Endothelial cell of umbilical vein (primary cell): Measurements from ENCODE around the gene CFAP45. TPM values are rescaled to one million over a fixed set of nuclear protein-coding genes. Genes with fewer than 3 reads are reported as not detected.

ENCODE experiments used
- BruUV-seq: library from RNA; stranded (reverse); fragments of 400-500 nt; replicated peaks from 2 replicates; lab custom pipeline; 2021; lab: Mats Ljungman, UMichigan
- CTCF ChIA-PET: fragments of 300-600, 350-600 bp; sonication (Branson Sonifier 250); formaldehyde crosslinking; loops from one replicate; lab custom pipeline; 2021; ENCODE audit warnings: antibody characterized with exemption, inconsistent platforms; lab: Charles Lee
- POLR2A ChIA-PET: fragments of 300-600, 350-600 bp; sonication (Branson Sonifier 250); formaldehyde crosslinking; loops from one replicate; lab custom pipeline; 2021; ENCODE audit warnings: antibody characterized with exemption, inconsistent platforms; lab: Charles Lee
- DNase-seq: peaks from one replicate; pipeline ENCODE4 v3.0.0-alpha.2; 2011; ENCODE audit warnings: low read depth, low spot score
- FAIRE-seq: peaks from 2 replicates; lab custom pipeline; 2011; peaks lifted over from hg19 to GRCh38; lab: Jason Lieb, UNC
- H2AFZ ChIP-seq: 2 replicates; pipeline ENCODE4 v1.6.0; 2012; ENCODE audit warnings: low read depth, low read length, control low read depth, inconsistent platforms
- H3K27ac ChIP-seq: 2 replicates; pipeline ENCODE4 v1.5.1; 2011; ENCODE audit warnings: low read depth, mild to moderate bottlenecking, control low read depth, low read length, moderate library complexity; ENCODE audit not compliant: insufficient read depth
- H3K27me3 ChIP-seq, 2 experiments: 2 replicates each; pipeline versions ENCODE4 v1.6.0 to v1.6.1; 2011; ENCODE audit warnings: low read length in 2 of 2, mixed read lengths in 1 of 2; ENCODE audit not compliant: control insufficient read depth in 2 of 2, insufficient read depth in 2 of 2
- H3K36me3 ChIP-seq, 2 experiments: 2 replicates in 1 of 2; 3 replicates in 1 of 2; pipeline ENCODE4 v1.5.1; 2011; ENCODE audit warnings: low read length in 2 of 2, mild to moderate bottlenecking in 1 of 2, moderate library complexity in 1 of 2; ENCODE audit not compliant: control insufficient read depth in 2 of 2, insufficient read depth in 2 of 2; ENCODE audit errors: extremely low read depth in 1 of 2
- H3K4me1 ChIP-seq: 3 replicates; pipeline ENCODE4 v1.5.1; 2011; ENCODE audit warnings: mild to moderate bottlenecking, low read length; ENCODE audit not compliant: control insufficient read depth, insufficient read depth; ENCODE audit errors: extremely low read depth
- H3K4me2 ChIP-seq: 2 replicates; pipeline ENCODE4 v1.6.1; 2011; ENCODE audit warnings: low read length, control low read depth, mixed read lengths; ENCODE audit not compliant: insufficient read depth
- H3K4me3 ChIP-seq, 3 experiments: fragments of 200-600 bp in 1 of 3; sonication (generic), shearing (Covaris generic) in 1 of 3; replicated peaks in 1 of 3; 2 replicates each; pipeline ENCODE4 v1.5.1; 2011 to 2016; ENCODE audit warnings: control low read depth in 3 of 3, low read length in 3 of 3, mild to moderate bottlenecking in 2 of 3, inconsistent platforms in 1 of 3, low read depth in 1 of 3, moderate library complexity in 1 of 3; ENCODE audit not compliant: insufficient read depth in 1 of 3
- H3K79me2 ChIP-seq: 2 replicates; pipeline ENCODE4 v1.6.0; 2012; ENCODE audit warnings: low read length, inconsistent platforms; ENCODE audit not compliant: control insufficient read depth, insufficient read depth
- H3K9ac ChIP-seq: replicated peaks from 2 replicates; pipeline ENCODE3; 2011; ENCODE audit warnings: low read length, control low read depth; ENCODE audit not compliant: insufficient read depth; ENCODE audit errors: extremely low read depth
- H3K9me1 ChIP-seq: replicated peaks from 3 replicates; pipeline ENCODE4 v1.6.0; 2011; ENCODE audit warnings: mild to moderate bottlenecking, low read length; ENCODE audit not compliant: control insufficient read depth, insufficient read depth; ENCODE audit errors: extremely low read depth
- H3K9me3 ChIP-seq: replicated peaks from 2 replicates; pipeline ENCODE4 v1.5.1; 2012; ENCODE audit warnings: low read length, inconsistent platforms; ENCODE audit not compliant: control insufficient read depth, insufficient read depth
- H4K20me1 ChIP-seq: replicated peaks from 2 replicates; pipeline ENCODE3; 2011; ENCODE audit warnings: mild to moderate bottlenecking, low read length; ENCODE audit not compliant: control insufficient read depth, insufficient read depth; ENCODE audit errors: extremely low read depth
- CTCF ChIP-seq, 2 donors: IDR thresholded peaks; 1 replicate in 1 of 2; 2 replicates in 1 of 2; pipeline ENCODE4 v1.5.1; 2011; ENCODE audit warnings: low read length in 2 of 2, mild to moderate bottlenecking in 2 of 2, moderate library complexity in 2 of 2, control low read depth in 1 of 2, inconsistent platforms in 1 of 2, low read depth in 1 of 2; ENCODE audit not compliant: insufficient read depth in 1 of 2; ENCODE audit errors: extremely low read depth in 1 of 2
- EZH2 ChIP-seq: IDR thresholded peaks from 2 replicates; pipeline ENCODE4 v1.6.1; 2012; ENCODE audit warnings: borderline replicate concordance, low read depth, mild to moderate bottlenecking, moderate library complexity, low read length, inconsistent platforms; ENCODE audit not compliant: severe bottlenecking
- FOS ChIP-seq: IDR thresholded peaks from 2 replicates; pipeline ENCODE4 v1.6.1; 2011; ENCODE audit warnings: mild to moderate bottlenecking, low read length, moderate library complexity, borderline replicate concordance; ENCODE audit not compliant: insufficient read depth
- GATA2 ChIP-seq: IDR thresholded peaks from 2 replicates; pipeline ENCODE4 v1.7.0; 2011; ENCODE audit warnings: low read depth, mild to moderate bottlenecking, moderate library complexity, mixed read lengths, low read length; ENCODE audit not compliant: insufficient read length, insufficient read depth
- JUN ChIP-seq: IDR thresholded peaks from 2 replicates; pipeline ENCODE4 v1.6.1; 2011; ENCODE audit warnings: borderline replicate concordance, low read depth; ENCODE audit not compliant: insufficient read length, insufficient read depth
- MAX ChIP-seq: IDR thresholded peaks from 2 replicates; pipeline ENCODE4 v1.6.1; 2011; ENCODE audit not compliant: insufficient read depth, insufficient read length
- MYC ChIP-seq: IDR thresholded peaks from one replicate; pipeline ENCODE4 v1.6.1; 2011; ENCODE audit warnings: mild to moderate bottlenecking, low read depth, low read length
- POLR2A ChIP-seq: IDR thresholded peaks from 2 replicates; pipeline ENCODE4 v1.6.1; 2012; ENCODE audit warnings: low read depth, mild to moderate bottlenecking, control low read depth, low read length
- POLR2AphosphoS5 ChIP-seq: IDR thresholded peaks from 2 replicates; pipeline ENCODE4 v1.6.1; 2012; ENCODE audit warnings: low read depth, mild to moderate bottlenecking, control low read depth, low read length, moderate library complexity; ENCODE audit not compliant: insufficient read depth
- dilution Hi-C: fragments of 300-500 bp; cut with MboI; formaldehyde crosslinking; loops from one replicate; pipeline ENCODE4 v1.15.0; 2019; ENCODE audit warnings: low sequenced_read_pairs; ENCODE audit not compliant: extremely low pct_ligation_motif_present
- intact Hi-C: fragments of 100-400 bp; cut with micrococcal nuclease; formaldehyde crosslinking; loops from one replicate; pipeline ENCODE4 v1.10.0; 2022
- polyA plus RNA-seq, 4 experiments: library from polyadenylated mRNA; depleted of rRNA in 3 of 4; stranded (reverse) in 3 of 4; unstranded in 1 of 4; fragments of >200 nt; gene quantifications; 2 replicates each; pipeline versions ENCODE4 v1.2.1 to v1.2.3, GENCODE V29; 2011 to 2012; ENCODE audit warnings: missing spikeins in 1 of 4
- total RNA-seq: library from RNA; stranded (reverse); gene quantifications from 2 replicates; pipeline ENCODE4 v1.2.3, GENCODE V29; 2021

CFAP45 gene
- total and polyA plus RNA-seq, 2 donors (not counting 3 experiments of a cell fraction or from before 2014, with no cell fraction given) = 0.25 to 2.5 TPM

- Histone ChIP-seq H4K20me1 (no peaks in the 10 kb centered on the region), H3K4me1 (peaks cover 21% of the 10 kb centered on the region), H3K9me1 (no peaks in the 10 kb centered on the region), H3K4me2 (no peak overlapping the region), H3K27me3 (no peaks in the 10 kb centered on the region), H3K9me3 (no peaks in the 10 kb centered on the region), H3K79me2 (no peaks in the 10 kb centered on the region), H2AFZ (no peak overlapping the region), H3K27ac (peak overlapping the region; percentile 27), H3K4me3 (no peak overlapping the region), H3K36me3 (no peaks in the 10 kb centered on the region), H3K9ac (no peak overlapping the region)
- dilution Hi-C loops = loop anchor here (5.0 kb wide), 1 partner anchor 94 kb away; no protein-coding TSS in a partner anchor
- DNase-seq (peak; percentile 95), FAIRE-seq (peak; percentile 95)
- intact Hi-C loops = loop anchor here (1.0 to 2.0 kb wide), 11 partner anchors 32 to 759 kb away; partner anchors contain the start of gene DUSP23
- BruUV-seq = no TSS peak
- POLR2A ChIA-PET = interaction anchor here (1.1 kb wide), 1 partner anchor 89 kb away, joined by 3 read pairs; no protein-coding TSS in a partner anchor
- TF ChIP-seq GATA2 = peak; percentile 32
- TF ChIP-seq CTCF (IDR thresholded peaks at IDR 0.05; ENCODE audit: extremely low read depth in 1 of 2, insufficient read depth in 1 of 2, low read depth in 1 of 2, low read length in 2 of 2) = peak; percentile 97 to 99
- TF ChIP-seq FOS = peak; percentile 51
- TF ChIP-seq POLR2A = no peak
- peak; percentile 44 for TF ChIP-seq MYC
- no peak for TF ChIP-seq EZH2
- peak; percentile 21 for TF ChIP-seq JUN
- TF ChIP-seq MAX = peak; percentile 68
- TF ChIP-seq POLR2AphosphoS5 = peak; percentile 41
- CTCF ChIA-PET = interaction anchor here (0.6 to 9.2 kb wide), 57 partner anchors 9 to 759 kb away, joined by 3 to 623 read pairs (median 5); partner anchors contain the start of genes CFAP45, DUSP23, FCRL6 and IGSF9
These were observed 8.4 kb downstream of the CFAP45 start for GRCh38 chr1:159891275-159892157.
